Adrenal gland (tissue), 12 donors: Measurements from ENCODE around the gene EPM2A. TPM values are rescaled to one million over a fixed set of nuclear protein-coding genes. Genes with fewer than 3 reads are reported as not detected.
"Not testable (repeated sequence)": the region's sequence is repeated elsewhere in the genome, so short reads cannot be mapped to it uniquely, and the experiment has no call there.

ENCODE experiments used
- DNase-seq, 7 donors: peaks; one replicate each; pipeline ENCODE4 v3.0.0-alpha.2; 2019 to 2020
- H3K27ac ChIP-seq, 5 donors: fragments of 200-600 bp; sonication (generic) in 4 of 5; 1 replicate in 3 of 5; 2 replicates in 2 of 5; pipeline versions ENCODE4 v1.5.1 to v1.8.0; 2016 to 2020; ENCODE audit warnings: mild to moderate bottlenecking in 1 of 5
- H3K27me3 ChIP-seq: fragments of 200-600 bp; 2 replicates; pipeline ENCODE4 v1.8.0; 2021
- H3K36me3 ChIP-seq, 2 donors: fragments of 200-600 bp; replicated peaks in 1 of 2; 1 replicate in 1 of 2; 2 replicates in 1 of 2; pipeline versions ENCODE4 v1.5.1 to v1.8.0; 2018 to 2022
- H3K4me1 ChIP-seq, 2 donors: fragments of 200-600 bp; replicated peaks in 1 of 2; 1 replicate in 1 of 2; 2 replicates in 1 of 2; pipeline versions ENCODE4 v1.5.1 to v1.8.0; 2018 to 2021
- H3K4me3 ChIP-seq, 4 donors: fragments of 200-600 bp; sonication (generic) in 3 of 4; one replicate each; pipeline ENCODE4 v1.5.1; 2016 to 2018
- H3K9me3 ChIP-seq, 3 donors: fragments of 200-600 bp; sonication (generic) in 1 of 3; replicated peaks in 1 of 3; 1 replicate in 2 of 3; 2 replicates in 1 of 3; pipeline versions ENCODE4 v1.5.1 to v1.8.0; 2016 to 2021
- CTCF ChIP-seq, 6 experiments: fragments of 450-650 bp in 4 of 6; fragments of 200-600 bp in 2 of 6; sonication (generic) in 1 of 6; IDR thresholded peaks; 1 replicate in 5 of 6; 2 replicates in 1 of 6; pipeline versions ENCODE4 v1.5.1 to v1.8.0; 2016 to 2021; ENCODE audit warnings: antibody characterized with exemption in 6 of 6, mild to moderate bottlenecking in 2 of 6, moderate library complexity in 1 of 6
- POLR2A ChIP-seq, 2 donors: fragments of 450-650 bp; IDR thresholded peaks; one replicate each; pipeline ENCODE4 v1.6.1; 2017; ENCODE audit warnings: antibody characterized with exemption in 2 of 2, mild to moderate bottlenecking in 2 of 2, moderate library complexity in 1 of 2
- WGBS, 4 donors: extraction: QIAGEN DNeasy Blood & Tissue Kit in 2 of 4; methylation state at CpG; one replicate each; pipeline versions ENCODE4 v1.1.5 to v1.1.7; 2013 to 2017; 5-methylcytosine and 5-hydroxymethylcytosine counted together
- intact Hi-C, 2 donors: fragments of 100-400 bp; cut with DNase I; formaldehyde crosslinking; loops; one replicate each; pipeline versions ENCODE4 v1.14.1 to v1.15.0; 2022 to 2023
- polyA plus RNA-seq, 3 donors: library from polyadenylated mRNA; stranded (reverse); fragments of 200-250 nt in 2 of 3; fragments of 350-450 nt in 1 of 3; fragmentation: Illumina TruSeq in 1 of 3; extraction: RNeasy Lipid Tissue Mini Kit (QIAGEN cat#74804) in 1 of 3; gene quantifications; one replicate each; pipeline ENCODE4 v1.2.3, GENCODE V29; 2013 to 2014
- total RNA-seq, 9 donors: library from RNA; depleted of rRNA in 4 of 9; stranded (reverse); fragments of >200 nt in 4 of 9; fragments of 120-200 nt in 1 of 9; fragmentation: NEBNext Ultra II Directional in 1 of 9; extraction: Animal tissue kit (Norgen Biotek cat#: 25700) in 1 of 9; gene quantifications; one replicate each; pipeline versions ENCODE4 v1.1.0 to v1.2.4, GENCODE V29; 2013 to 2023
- donor health status: healthy with polysubstance abuse.
- donor health status: Bipolar disorder and iron deficiency.
- donor health status: DM: yes; HTN: yes; CAD: no.
- donor health status: DM: no; HTN: no; CAD: no.
- donor health status: DM: no; HTN: no; CAD: no.
- donor health status: DM: yes; HTN: yes; CAD: no.

EPM2A gene
- total and polyA plus RNA-seq, 12 donors = 3.8 to 32.8 (median 13.3) TPM

GRCh38 chr6:145699462-145699861 lies 35.9 kb downstream of the EPM2A start:
- peaks cover 0 to 3% of the 10 kb centered on the region in 2 donors for H3K4me1 ChIP-seq
- TF ChIP-seq CTCF (IDR thresholded peaks at IDR 0.05) = no peak
- TF ChIP-seq POLR2A (IDR thresholded peaks at IDR 0.05) = no peak
- H3K27me3 ChIP-seq = no peaks in the 10 kb centered on the region
- H3K27ac ChIP-seq = no peak overlapping the region
- intact Hi-C loops = no loop called here
- no peaks in the 10 kb centered on the region for H3K9me3 ChIP-seq
- no peaks in the 10 kb centered on the region for H3K36me3 ChIP-seq
- no peak overlapping the region for H3K4me3 ChIP-seq
- DNase-seq = no peak

DNA sequence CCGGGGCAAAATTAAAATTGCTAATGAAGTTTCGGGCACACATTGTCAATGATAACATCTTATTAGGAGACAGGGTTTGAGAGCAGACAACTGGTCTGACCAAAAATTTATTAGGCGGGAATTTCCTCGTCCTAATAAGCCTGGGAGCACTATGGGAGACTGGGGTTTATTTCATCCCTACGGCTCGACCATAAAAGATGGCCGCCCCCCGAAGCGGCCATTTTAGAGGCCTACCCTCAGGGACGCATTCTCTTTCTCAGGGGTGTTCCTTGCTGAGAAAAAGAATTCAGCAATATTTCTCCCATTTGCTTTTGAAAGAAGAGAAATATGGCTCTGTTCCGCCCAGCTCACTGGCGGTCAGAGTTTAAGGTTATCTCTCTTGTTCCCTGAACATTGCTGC lies 37.9 kb downstream of the EPM2A start:
- 97 to 99% (median 98%) methylated on average over 12 of the region's 12 CpGs for WGBS, 4 donors

DNA sequence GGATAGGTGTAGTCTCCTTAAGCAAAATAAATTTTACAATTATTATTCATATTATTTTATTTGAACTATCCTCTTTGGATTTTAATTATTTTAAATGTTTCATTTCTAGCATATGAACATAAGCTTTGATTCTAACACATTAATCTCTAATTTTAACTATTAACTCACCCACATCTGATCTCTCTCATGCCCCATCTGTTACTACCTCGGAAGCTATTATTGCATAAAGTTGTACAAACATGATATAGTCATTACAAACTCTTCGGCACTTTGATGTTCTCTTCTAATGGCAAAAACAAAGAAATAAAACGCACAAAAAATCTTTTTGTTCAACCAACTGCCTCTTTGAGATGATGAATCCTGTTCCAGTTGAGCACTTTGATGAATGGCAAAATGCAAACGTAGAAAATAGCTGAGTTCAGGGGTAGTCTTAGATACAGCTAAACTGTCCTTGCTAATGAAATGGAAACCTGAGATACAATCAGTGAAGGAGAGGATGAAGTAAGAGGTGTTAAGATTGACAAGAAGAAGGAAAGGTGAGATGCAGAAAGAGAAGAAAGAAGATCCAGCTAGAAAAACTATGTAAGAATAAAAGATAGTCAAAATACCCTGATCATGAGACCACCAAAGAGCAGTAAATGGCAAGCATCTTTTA lies 41.1 kb downstream of the EPM2A start:
- Histone ChIP-seq H3K36me3 (no peaks in the 10 kb centered on the region), H3K27me3 (no peaks in the 10 kb centered on the region), H3K4me3 (no peak overlapping the region), H3K27ac (no peak overlapping the region), H3K9me3 (no peaks in the 10 kb centered on the region), H3K4me1 (no peaks in the 10 kb centered on the region)
- intact Hi-C loops = no loop called here
- no peak for DNase-seq
- TF ChIP-seq POLR2A (IDR thresholded peaks at IDR 0.05) = no peak
- no peak for TF ChIP-seq CTCF (IDR thresholded peaks at IDR 0.05)
- 86 to 91% (median 87%) methylated on average over 4 of the region's 4 CpGs for WGBS, 4 donors

More for the DNA sequence above, 37.9 kb downstream of the EPM2A start:
- H3K27me3 ChIP-seq, DNase-seq, H3K36me3 ChIP-seq, H3K27ac ChIP-seq, intact Hi-C loops, H3K9me3 ChIP-seq, H3K4me1 ChIP-seq, H3K4me3 ChIP-seq: not testable (repeated sequence)

GRCh38 chr6:145690969-145691368 lies 44.4 kb downstream of the EPM2A start:
- Histone ChIP-seq H3K4me1 (no peaks in the 10 kb centered on the region), H3K27ac (no peak overlapping the region), H3K9me3 (peaks cover 0 to 5% (median 0%) of the 10 kb centered on the region in 3 donors), H3K36me3 (no peaks in the 10 kb centered on the region), H3K4me3 (no peak overlapping the region), H3K27me3 (no peaks in the 10 kb centered on the region)
- 95 to 99% (median 97%) methylated on average over 2 of the region's 2 CpGs for WGBS, 4 donors
- TF ChIP-seq POLR2A (IDR thresholded peaks at IDR 0.05) (no peak), CTCF (IDR thresholded peaks at IDR 0.05) (no peak)
- DNase-seq = no peak
- intact Hi-C loops = no loop called here

DNA sequence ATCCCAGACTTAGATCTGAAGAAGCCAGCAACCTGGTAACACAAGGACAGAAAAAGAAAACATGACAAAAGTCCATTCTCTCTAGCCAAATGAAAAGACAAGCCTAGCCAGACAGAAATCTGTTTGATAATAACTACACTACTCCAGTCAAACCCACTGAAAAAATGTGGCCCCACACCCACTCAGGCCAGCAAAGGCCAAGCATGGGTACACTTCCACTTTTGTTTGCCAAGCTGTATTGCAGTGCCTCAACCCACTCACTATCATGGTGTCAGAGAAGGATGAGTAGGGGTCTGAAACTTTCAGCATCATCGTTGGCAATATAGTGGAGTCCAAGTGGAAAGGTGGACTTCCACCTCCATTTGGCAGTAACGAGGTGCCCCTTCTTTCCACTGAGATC lies 45.8 kb downstream of the EPM2A start:
- intact Hi-C loops = no loop called here
- no peaks in the 10 kb centered on the region for H3K36me3 ChIP-seq
- no peak for TF ChIP-seq CTCF (IDR thresholded peaks at IDR 0.05)
- no peak for TF ChIP-seq POLR2A (IDR thresholded peaks at IDR 0.05)
- 93 to 100% (median 96%) methylated on average over 1 to 2 of the region's 2 CpGs for WGBS, 4 donors
- H3K4me3 ChIP-seq = no peak overlapping the region
- DNase-seq = no peak
- peaks cover 0 to 5% (median 0%) of the 10 kb centered on the region in 3 donors for H3K9me3 ChIP-seq
- H3K27me3 ChIP-seq = no peaks in the 10 kb centered on the region
- H3K27ac ChIP-seq = no peak overlapping the region
- no peaks in the 10 kb centered on the region for H3K4me1 ChIP-seq
